Measurements from ENCODE around the gene PLCB2. TPM values are rescaled to one million over a fixed set of nuclear protein-coding genes. Genes with fewer than 3 reads are reported as not detected.

PLCB2 gene
- polyA plus RNA-seq, 1 donor from 2014 or later, result 20.8 TPM

DNA sequence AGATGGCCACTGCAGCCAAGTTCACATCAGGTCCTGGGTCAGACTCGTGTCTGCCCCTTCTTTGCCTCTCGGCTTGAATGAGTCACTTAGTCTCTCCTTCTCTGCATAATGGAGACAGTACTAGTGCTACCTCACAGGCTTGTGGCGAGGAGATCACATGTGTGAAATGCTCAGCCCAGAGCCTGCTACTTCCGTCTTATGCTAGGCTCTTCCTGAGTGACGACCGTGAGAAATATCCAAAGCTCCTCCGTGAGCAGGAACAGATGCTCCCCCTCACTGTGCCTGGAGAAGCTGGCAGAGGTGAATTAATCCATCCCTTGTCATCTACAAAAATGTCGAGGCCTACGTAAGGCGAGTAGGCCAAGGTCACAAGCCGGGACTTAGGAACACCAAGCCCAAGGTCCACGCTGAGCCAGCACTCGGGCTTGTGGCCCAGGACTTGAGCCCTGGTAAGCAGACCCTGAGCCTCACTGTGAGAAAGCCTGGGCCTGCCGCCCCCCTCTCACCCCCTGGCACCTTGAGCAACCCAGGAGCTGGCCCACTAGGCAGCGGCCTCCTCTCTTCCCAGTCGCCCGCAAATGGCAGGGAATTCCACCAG is 51.0 kb downstream of the PLCB2 start:
- Mint-ChIP-seq H3K27me3 (peaks cover 17% of the 10 kb centered on the region), H3K4me3 (no peak overlapping the region), H3K36me3 (no peaks in the 10 kb centered on the region), H3K9me3 (peaks cover 0 to 1% (median 0%) of the 10 kb centered on the region in 3 donors), H3K27ac (peak overlapping the region in 1 of 3 donors; percentile 67), H3K4me1 (peaks cover 5 to 9% (median 7%) of the 10 kb centered on the region in 3 donors)

DNA sequence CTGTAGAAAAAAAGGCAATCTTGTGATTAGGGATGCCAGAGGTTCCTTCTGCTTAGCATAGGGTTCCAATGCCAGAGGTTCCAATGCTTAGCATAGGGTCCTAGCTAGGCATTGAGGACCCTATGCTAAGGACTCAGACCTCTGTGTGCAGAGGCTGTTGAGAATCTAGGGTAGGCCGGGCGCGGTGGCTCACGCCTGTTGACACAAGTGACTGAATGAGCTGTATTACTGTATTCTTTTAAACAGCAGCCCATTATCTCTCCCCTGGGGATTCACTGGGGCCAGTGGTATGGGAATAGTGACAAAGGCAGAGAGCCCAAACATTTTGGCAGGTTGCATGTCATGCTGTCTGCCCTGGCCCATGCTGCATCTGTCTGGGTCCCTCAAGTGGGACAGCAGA is 52.7 kb downstream of the PLCB2 start:
- no peaks in the 10 kb centered on the region for H3K36me3 Mint-ChIP-seq
- peaks cover 7 to 10% (median 9%) of the 10 kb centered on the region in 3 donors for H3K4me1 Mint-ChIP-seq
- peak overlapping the region in 1 of 4 donors; percentile 60 for H3K4me3 Mint-ChIP-seq
- no peak overlapping the region for H3K27ac Mint-ChIP-seq
- H3K9me3 Mint-ChIP-seq, result peaks cover 0 to 1% (median 0%) of the 10 kb centered on the region in 3 donors
- peaks cover 17% of the 10 kb centered on the region for H3K27me3 Mint-ChIP-seq

DNA sequence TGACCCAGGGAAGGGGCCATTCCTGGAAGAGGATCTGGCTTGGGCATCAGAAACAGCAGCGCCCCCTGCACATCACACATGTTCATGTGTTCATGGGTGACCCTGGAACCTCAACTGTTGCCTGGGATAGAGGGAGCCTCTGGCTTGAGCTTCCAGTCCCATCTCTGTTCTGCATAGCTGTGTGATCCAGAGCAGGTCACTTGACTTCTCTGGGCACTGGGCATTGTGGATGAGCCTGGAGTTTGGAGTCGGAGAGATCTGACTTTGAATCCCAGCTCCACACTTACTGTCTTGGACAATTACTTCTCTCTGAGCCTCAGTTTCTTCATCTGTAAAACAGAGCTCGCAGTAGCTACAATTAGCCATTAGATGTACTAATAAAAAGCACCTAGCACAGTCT is 53.3 kb downstream of the PLCB2 start:
- Mint-ChIP-seq H3K4me1 (peaks cover 7 to 10% (median 9%) of the 10 kb centered on the region in 3 donors), H3K36me3 (no peaks in the 10 kb centered on the region), H3K4me3 (peak overlapping the region in 1 of 4 donors; percentile 60), H3K27ac (no peak overlapping the region), H3K9me3 (peaks cover 0 to 1% (median 0%) of the 10 kb centered on the region in 3 donors), H3K27me3 (peaks cover 17% of the 10 kb centered on the region)

DNA sequence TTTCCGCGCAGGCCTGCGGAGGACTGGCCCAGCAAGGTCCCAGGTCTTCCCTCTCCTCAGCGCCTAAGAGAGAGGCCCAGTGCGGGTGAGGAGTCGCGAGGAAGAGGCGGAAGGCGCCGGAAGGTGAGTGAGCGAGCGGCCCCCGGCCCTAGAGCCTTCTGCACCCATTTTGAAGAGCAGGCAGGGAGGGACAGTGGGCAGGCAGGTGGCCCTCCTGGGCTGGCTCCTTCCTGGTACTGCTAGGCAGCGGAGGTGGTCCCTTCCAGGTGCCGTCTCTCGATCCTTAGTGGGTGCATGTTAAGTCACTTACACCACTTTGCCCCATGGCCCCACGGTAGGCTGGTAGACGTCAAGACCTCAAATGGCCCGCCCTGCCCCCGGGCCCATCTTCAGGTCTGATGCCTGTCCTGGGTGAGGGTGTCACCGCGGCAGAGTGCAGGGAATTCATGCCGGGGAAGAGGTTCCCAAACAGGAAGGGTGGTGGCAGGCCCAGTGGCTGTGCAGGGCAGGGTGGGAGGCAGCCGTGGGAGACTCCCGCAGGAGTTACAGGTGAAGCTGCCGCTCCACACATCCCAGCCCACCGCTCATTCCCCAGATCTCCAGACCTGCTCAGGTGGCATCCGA is 54.5 kb downstream of the PLCB2 start:
- peak overlapping the region; percentile 60 to 92 (median 84) for H3K4me3 Mint-ChIP-seq
- no peaks in the 10 kb centered on the region for H3K36me3 Mint-ChIP-seq
- H3K27ac Mint-ChIP-seq, result peak overlapping the region in 1 of 3 donors; percentile 57
- H3K4me1 Mint-ChIP-seq, result peaks cover 7 to 10% (median 9%) of the 10 kb centered on the region in 3 donors
- H3K9me3 Mint-ChIP-seq, result peaks cover 0 to 1% (median 0%) of the 10 kb centered on the region in 3 donors
- peaks cover 17% of the 10 kb centered on the region for H3K27me3 Mint-ChIP-seq

DNA sequence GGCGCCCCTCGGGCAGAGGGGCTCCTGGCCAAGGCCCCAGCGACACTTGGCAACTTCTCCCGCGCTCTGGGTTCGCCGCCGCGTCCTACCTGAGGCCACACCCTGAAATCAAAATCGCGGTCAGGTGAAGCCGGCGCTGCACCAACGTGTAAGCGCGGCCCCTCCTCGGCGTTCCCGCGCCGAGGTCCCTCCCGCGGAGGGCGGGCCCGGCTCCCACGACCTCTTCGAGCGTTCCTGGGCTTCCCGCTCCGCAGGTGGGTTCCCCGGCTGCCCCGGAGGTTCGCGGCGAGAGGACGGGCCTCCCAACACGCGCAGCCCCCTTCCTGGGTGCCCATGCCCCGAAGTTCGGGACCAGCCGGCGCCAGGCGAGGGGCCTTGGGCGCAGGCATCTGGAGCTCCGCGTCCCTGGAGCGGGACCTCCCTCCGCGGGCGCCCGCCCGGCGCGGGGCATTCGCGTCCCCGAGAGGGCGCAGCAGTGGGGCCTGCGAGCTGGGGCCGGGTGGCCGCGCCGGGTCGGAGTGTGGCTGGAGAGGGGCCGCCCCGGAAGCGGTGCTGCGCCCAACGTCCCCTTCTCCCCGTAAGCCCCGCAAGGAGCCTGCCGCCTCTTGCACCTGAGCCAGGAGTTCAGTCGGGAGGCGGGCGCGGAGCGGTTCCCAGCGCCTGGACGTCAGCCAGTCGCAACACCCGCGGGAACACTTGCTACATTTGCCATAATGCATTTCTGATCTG is 55.1 kb downstream of the PLCB2 start:
- H3K4me1 Mint-ChIP-seq, result peaks cover 7 to 10% (median 9%) of the 10 kb centered on the region in 3 donors
- no peaks in the 10 kb centered on the region for H3K36me3 Mint-ChIP-seq
- H3K4me3 Mint-ChIP-seq, result peak overlapping the region; percentile 57 to 92 (median 84)
- H3K27me3 Mint-ChIP-seq, result peaks cover 17% of the 10 kb centered on the region
- peak overlapping the region in 1 of 3 donors; percentile 57 for H3K27ac Mint-ChIP-seq
- H3K9me3 Mint-ChIP-seq, result peaks cover 0 to 1% (median 0%) of the 10 kb centered on the region in 3 donors

DNA sequence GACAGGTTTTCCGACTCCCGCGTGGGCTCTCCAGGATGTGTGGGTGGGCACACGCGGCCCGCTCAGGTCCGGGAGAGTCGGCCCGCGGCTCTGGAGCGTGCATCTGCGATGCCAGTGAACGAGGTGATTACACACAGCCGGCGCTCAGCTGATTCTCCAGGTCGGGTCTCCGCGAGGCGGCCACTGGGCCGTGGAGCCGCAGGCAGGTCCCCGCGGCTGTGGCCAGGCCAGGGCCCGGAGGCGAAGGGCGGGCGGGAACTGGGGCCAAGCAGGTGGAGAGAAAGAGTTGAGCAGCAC is 55.6 kb downstream of the PLCB2 start:
- peaks cover 7 to 10% (median 9%) of the 10 kb centered on the region in 3 donors for H3K4me1 Mint-ChIP-seq
- no peak overlapping the region for H3K27ac Mint-ChIP-seq
- peak overlapping the region in 2 of 4 donors; percentile 58 to 63 for H3K4me3 Mint-ChIP-seq
- no peaks in the 10 kb centered on the region for H3K36me3 Mint-ChIP-seq
- peaks cover 17% of the 10 kb centered on the region for H3K27me3 Mint-ChIP-seq
- H3K9me3 Mint-ChIP-seq, result peaks cover 0 to 1% (median 0%) of the 10 kb centered on the region in 3 donors

DNA sequence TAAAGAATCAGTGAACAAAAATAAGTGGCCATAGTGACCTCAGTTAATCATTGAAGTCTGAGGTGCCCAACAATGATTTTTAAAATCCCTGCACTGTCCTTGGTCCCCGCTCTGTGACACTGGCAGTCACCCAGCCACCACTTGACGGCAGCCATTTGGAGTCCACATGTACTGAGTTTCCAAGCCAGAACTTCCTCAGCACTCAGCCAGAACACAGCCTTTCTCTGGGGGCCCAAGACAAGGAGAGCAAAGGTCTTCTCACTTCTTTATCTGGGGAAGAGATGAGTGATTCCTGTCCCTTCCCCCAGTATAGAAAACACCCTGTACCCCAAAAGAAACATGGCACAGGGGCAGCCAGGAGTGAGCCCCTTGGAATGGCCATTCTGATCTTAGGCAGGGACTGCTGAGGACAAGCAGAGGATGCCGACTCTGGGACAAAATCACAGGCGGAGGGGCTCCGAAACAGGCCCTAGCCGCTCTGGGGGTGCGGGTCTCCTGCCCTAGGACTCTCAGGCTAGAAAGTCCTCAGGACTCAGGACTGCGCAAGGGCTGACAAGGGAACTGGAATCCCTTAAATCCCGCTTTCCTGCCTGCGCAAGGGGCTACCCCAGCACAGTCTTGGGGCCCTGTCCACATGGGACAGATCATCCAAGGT is 56.1 kb downstream of the PLCB2 start:
- no peaks in the 10 kb centered on the region for H3K36me3 Mint-ChIP-seq
- peak overlapping the region in 1 of 3 donors; percentile 3 for H3K27ac Mint-ChIP-seq
- H3K4me3 Mint-ChIP-seq, result peak overlapping the region in 3 of 4 donors; percentile 58 to 64 (median 63)
- peaks cover 17% of the 10 kb centered on the region for H3K27me3 Mint-ChIP-seq
- peaks cover 7 to 10% (median 9%) of the 10 kb centered on the region in 3 donors for H3K4me1 Mint-ChIP-seq
- peaks cover 0 to 1% (median 0%) of the 10 kb centered on the region in 3 donors for H3K9me3 Mint-ChIP-seq

DNA sequence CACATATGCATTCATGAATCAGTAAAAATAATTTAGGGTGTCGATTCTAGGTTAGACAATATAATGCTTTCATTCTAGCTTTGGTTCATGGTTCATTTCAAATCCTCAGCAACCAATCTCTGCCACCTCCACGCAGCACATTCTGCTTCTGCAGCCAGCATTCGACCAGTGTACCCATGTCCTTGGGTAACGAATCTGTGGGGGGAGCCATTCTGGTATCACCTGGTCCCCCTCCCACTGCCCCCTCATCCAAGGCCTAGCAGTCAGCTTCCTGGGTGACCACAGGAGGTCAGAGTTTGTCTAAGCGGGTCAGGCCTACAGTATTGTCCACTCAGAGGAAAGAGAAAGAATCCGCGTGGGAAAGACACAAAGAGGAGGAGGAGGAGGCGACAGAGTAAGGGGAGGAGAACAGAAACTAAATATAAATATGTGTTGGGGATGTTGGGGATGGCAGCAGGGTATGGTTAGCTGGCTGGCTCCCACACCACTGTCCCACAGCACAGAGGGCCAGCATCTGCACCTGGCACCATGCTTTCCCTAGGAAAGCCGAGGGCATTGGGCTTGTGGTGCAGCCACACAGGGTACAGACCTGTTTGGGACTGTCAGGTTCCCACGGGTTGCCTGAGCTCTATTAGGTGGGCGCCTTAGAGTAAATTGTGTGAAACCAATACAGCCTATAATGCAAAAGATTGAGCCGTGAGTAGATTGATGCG is 56.8 kb downstream of the PLCB2 start:
- H3K9me3 Mint-ChIP-seq, result peaks cover 0 to 1% (median 0%) of the 10 kb centered on the region in 3 donors
- H3K4me3 Mint-ChIP-seq, result peak overlapping the region in 3 of 4 donors; percentile 34 to 64 (median 35)
- peaks cover 7 to 10% (median 9%) of the 10 kb centered on the region in 3 donors for H3K4me1 Mint-ChIP-seq
- H3K27ac Mint-ChIP-seq, result peak overlapping the region in 1 of 3 donors; percentile 3
- H3K36me3 Mint-ChIP-seq, result no peaks in the 10 kb centered on the region
- H3K27me3 Mint-ChIP-seq, result peaks cover 17% of the 10 kb centered on the region

DNA sequence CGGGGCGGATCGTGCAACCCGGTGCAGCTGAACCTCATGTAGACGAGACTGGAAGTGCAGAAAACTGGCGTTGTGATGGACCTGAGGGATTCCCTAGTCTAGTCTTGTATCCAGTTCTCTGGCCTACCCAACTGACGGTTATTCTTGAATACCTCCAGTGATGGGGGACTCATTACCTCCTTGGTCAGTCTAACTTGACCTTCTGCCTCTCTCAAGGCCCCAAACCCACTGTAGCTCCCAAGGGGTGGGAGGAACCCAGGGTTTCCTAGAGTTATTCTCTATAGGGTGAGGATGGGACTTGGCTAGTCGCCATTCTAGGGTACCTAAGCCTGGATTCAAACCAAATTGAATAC is 57.5 kb downstream of the PLCB2 start:
- Mint-ChIP-seq H3K9me3 (peaks cover 0 to 1% (median 0%) of the 10 kb centered on the region in 3 donors), H3K4me3 (no peak overlapping the region), H3K4me1 (peaks cover 7 to 10% (median 9%) of the 10 kb centered on the region in 3 donors), H3K27ac (no peak overlapping the region), H3K27me3 (peaks cover 17% of the 10 kb centered on the region), H3K36me3 (no peaks in the 10 kb centered on the region)

DNA sequence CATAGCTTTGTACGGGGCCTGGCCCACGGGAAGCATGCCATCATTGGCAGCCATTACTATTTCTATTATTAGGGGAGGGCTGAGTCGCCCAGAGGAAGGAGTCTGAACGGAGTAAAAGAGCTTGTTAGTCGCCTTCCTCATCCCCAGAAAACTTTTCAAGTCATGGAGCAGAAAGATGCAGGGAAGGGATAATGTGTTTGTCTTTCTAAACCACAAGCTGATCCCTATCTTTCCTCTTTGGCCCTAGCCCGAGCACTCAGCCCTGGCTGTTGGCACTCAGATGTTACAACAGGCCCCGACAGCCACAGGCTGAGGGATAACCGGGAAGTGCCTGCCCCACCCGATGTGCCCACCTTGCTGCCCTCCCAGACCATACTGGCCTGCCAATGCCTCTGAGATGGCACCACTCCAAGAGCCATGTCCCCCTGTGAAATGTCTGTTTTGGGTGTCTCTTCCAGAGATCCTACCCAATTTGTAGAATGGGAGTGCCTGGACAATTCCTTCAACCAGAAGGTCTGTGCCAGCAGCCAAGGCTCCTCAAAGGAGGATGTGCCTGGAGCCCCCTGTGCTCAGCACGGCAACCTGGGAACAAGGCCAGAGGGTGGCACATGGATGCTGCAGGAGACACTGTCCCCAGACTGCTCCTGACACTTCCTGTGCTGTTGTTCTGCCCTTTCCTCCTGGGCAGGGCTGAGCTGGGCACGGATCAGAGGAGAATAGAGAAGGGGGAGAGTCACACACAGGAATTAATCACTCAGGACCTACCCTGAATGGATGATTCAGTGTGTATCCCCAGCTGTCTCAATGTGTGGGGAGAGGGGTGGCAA is 58.0 kb downstream of the PLCB2 start:
- Mint-ChIP-seq H3K27me3 (peaks cover 15% of the 10 kb centered on the region), H3K9me3 (peaks cover 0 to 1% (median 0%) of the 10 kb centered on the region in 3 donors), H3K4me3 (no peak overlapping the region), H3K4me1 (peaks cover 7 to 10% (median 9%) of the 10 kb centered on the region in 3 donors), H3K27ac (no peak overlapping the region), H3K36me3 (no peaks in the 10 kb centered on the region)

DNA sequence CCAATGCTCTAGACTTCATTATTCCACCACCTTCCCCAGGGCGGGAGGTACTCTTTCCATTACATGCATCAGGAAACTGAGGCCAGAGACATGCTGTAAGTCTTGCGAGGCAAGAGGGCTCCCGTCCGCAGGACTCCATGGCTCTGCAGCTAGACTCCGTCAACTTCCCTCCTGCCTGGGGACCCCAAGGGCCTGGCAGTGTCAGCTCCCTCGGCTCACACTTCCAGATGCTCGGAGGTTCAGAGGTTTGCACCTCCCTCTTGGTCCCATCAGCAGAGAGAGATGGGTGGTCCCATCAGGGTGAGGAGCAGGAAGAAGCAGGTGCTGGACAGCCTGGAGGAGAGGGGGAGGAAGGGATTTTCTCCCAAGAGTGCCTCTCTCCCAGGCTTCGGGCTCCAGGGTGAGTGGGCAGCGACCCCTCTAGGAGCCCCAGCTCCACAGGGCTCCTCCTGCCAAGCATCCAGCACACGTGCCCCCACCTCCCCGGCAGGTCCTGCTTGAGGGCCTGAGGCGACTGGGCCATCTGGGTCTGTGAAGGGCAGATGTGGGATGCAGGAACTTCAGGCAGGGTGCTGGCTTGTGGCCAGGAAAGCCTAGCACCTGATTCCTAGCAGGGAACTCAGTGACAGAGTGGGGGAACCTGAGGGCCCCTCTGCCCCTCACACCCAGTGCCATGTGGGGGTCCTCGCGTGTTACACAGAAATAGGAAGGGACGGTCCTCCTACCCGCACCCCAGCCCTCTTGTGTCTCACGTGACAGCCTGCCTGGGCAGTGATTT is 59.5 kb downstream of the PLCB2 start:
- Mint-ChIP-seq H3K36me3 (no peaks in the 10 kb centered on the region), H3K9me3 (peaks cover 0 to 1% (median 0%) of the 10 kb centered on the region in 3 donors), H3K4me1 (peaks cover 3 to 8% (median 4%) of the 10 kb centered on the region in 3 donors), H3K4me3 (no peak overlapping the region), H3K27ac (no peak overlapping the region), H3K27me3 (peaks cover 2% of the 10 kb centered on the region)

DNA sequence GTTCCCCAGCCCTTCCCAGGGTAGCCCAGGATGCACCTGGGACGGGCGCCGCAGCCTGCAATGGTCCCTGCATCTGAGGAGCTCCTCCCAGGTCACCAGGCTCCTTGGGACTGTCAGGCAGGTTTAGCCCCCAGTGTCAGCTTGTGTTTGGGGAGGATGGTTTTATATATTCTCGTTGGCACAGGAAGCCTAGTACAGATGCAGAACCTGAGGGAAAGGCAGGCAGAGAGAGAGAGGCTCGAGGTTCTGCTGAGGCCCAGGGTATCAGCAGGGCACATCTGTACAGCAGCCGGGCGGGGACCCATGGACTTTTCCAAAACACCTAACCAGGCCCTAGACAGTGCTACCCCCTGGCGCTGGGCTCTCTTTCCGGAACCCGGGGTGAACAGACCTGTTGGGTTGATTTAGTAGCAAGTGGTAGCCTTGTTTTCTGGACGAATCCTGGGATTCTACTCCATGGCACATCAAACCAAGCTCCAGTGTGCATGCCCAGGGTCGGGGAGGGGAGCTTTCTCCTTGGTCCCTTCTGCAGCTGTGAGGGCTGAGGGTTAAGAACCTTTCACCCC is 60.2 kb downstream of the PLCB2 start:
- no peaks in the 10 kb centered on the region for H3K9me3 Mint-ChIP-seq
- H3K27ac Mint-ChIP-seq, result no peak overlapping the region
- no peak overlapping the region for H3K4me3 Mint-ChIP-seq
- H3K36me3 Mint-ChIP-seq, result no peaks in the 10 kb centered on the region
- no peaks in the 10 kb centered on the region for H3K27me3 Mint-ChIP-seq
- H3K4me1 Mint-ChIP-seq, result peaks cover 0 to 4% (median 0%) of the 10 kb centered on the region in 3 donors
